K562 (cell line): ENCODE results near the gene GNAL. TPM values are rescaled to one million over a fixed set of nuclear protein-coding genes. Genes with fewer than 3 reads are reported as not detected.

ENCODE experiments used
- AFF1 ChIP-seq, 2 experiments: fragments of 450-650 bp; IDR thresholded peaks; 2 replicates each; pipeline ENCODE4 v1.6.1; 2018; ENCODE audit warnings: mild to moderate bottlenecking in 2 of 2, low read depth in 1 of 2; ENCODE audit not compliant: partially characterized antibody in 2 of 2
- NFIC ChIP-seq: fragments of 450-650 bp; IDR thresholded peaks from 2 replicates; pipeline ENCODE4 v1.6.1; 2017; ENCODE audit warnings: mild to moderate bottlenecking, inconsistent platforms
- RB1 ChIP-seq: fragments of 450-650 bp; IDR thresholded peaks from 2 replicates; pipeline ENCODE4 v1.6.1; 2017; ENCODE audit warnings: low read depth, mild to moderate bottlenecking
- SRF ChIP-seq, 2 experiments: fragments of 250-450, 450-650 bp in 1 of 2; sonication (Bioruptor Pico) in 1 of 2; sonication (generic) in 1 of 2; formaldehyde crosslinking; IDR thresholded peaks; 2 replicates each; pipeline versions ENCODE4 v1.5.0 to v1.5.1; 2020 to 2022; ENCODE audit warnings: mild to moderate bottlenecking in 1 of 2, missing genetic modification reagents in 1 of 2
- XRCC5 ChIP-seq: fragments of 200-400 bp; formaldehyde crosslinking; IDR thresholded peaks from 2 replicates; pipeline ENCODE4 v1.6.1; 2017; ENCODE audit warnings: low read depth, mild to moderate bottlenecking, low read length
- ZBTB40 ChIP-seq, 2 experiments: fragments of 450-650 bp in 1 of 2; sonication (generic) in 1 of 2; formaldehyde crosslinking in 1 of 2; IDR thresholded peaks; 2 replicates each; pipeline versions ENCODE4 v1.7.1 to v1.9.0; 2016 to 2022; ENCODE audit warnings: inconsistent platforms in 1 of 2, mild to moderate bottlenecking in 1 of 2, missing genetic modification reagents in 1 of 2
- ZFP91 ChIP-seq: sonication (generic); formaldehyde crosslinking; IDR thresholded peaks from 2 replicates; pipeline ENCODE4 v1.8.0; 2022; ENCODE audit warnings: mild to moderate bottlenecking, missing genetic modification reagents
- polyA plus RNA-seq, 8 experiments: library from polyadenylated mRNA; depleted of rRNA in 4 of 8; stranded (reverse) in 5 of 8; unstranded in 3 of 8; fragments of >200 nt; fragmentation: Nextera tagmentation in 2 of 8; fragmentation: Illumina TruSeq in 1 of 8; extraction: Ambion mirVana in 2 of 8; extraction: Trizol in 1 of 8; gene quantifications; 2 replicates each; pipeline versions ENCODE4 v1.2.1 to v1.2.3, GENCODE V29; 2011 to 2014; ENCODE audit warnings: inconsistent platforms in 1 of 8, missing spikeins in 1 of 8
- total RNA-seq, 7 experiments: library from RNA; depleted of rRNA in 6 of 7; stranded (reverse); fragments of >200 nt in 6 of 7; fragmentation: Illumina TruSeq in 2 of 7; extraction: Trizol in 2 of 7; gene quantifications; 2 replicates each; pipeline versions ENCODE4 v1.2.1 to v1.2.3, GENCODE V29; 2011 to 2021; ENCODE audit warnings: low replicate concordance in 1 of 7

Gene GNAL
- total and polyA plus RNA-seq, 9 of the 15 experiments (the other 6 are each of a cell fraction or from before 2014, with no cell fraction given): under 0.01 to 0.10 (median 0.01) TPM; not detected in 5

- TF ChIP-seq ZBTB40 (IDR thresholded peaks at IDR 0.05) (peak; percentile 69), ZBTB40 (CRISPR knock-in tag; IDR thresholded peaks at IDR 0.05) (no peak), RB1 (0 out of 2 replicates have a peak, but pooled peaks have one; percentile 7), AFF1 (IDR thresholded peaks at IDR 0.05; ENCODE audit: low read depth in 1 of 2, partially characterized antibody in 2 of 2) (peak in 1 of 2 experiments; percentile 76), SRF (CRISPR knock-in tag; IDR thresholded peaks at IDR 0.05) (no peak), NFIC (peak; percentile 93), XRCC5 (0 out of 2 replicates have a peak, but pooled peaks have one; percentile 74), ZFP91 (no peak)
These were observed at the start of gene GNAL (continued) for GRCh38 chr18:11688972-11689668.
